ENCODE results near the gene CBFA2T2. TPM values are rescaled to one million over a fixed set of nuclear protein-coding genes. Genes with fewer than 3 reads are reported as not detected.

Gene CBFA2T2
- total RNA-seq, 1 experiment from 2014 or later, result 16.3 TPM

GRCh38 chr20:33477386-33478234, 12.3 kb upstream of the CBFA2T2 start:
- no peaks in the 10 kb centered on the region for H3K9me3 ChIP-seq (ENCODE audit: control insufficient read depth, insufficient read depth, low read depth, low read length)
- no peak for DNase-seq (ENCODE audit: low read depth, low spot score)
- POLR2A ChIA-PET, result interaction anchor here (0.6 kb wide), 2 partner anchors 11 to 1166 kb away, joined by 4 to 5 read pairs; no protein-coding TSS in a partner anchor
- H3K27me3 ChIP-seq (ENCODE audit: control insufficient read depth, insufficient read depth, low read length), result no peaks in the 10 kb centered on the region
- BruUV-seq (replicated peaks), result no TSS peak
- no peak for ATAC-seq
- no peak overlapping the region for H3K4me3 ChIP-seq (ENCODE audit: low read depth in 2 of 2, low read length in 2 of 2)
- no peak for TF ChIP-seq SIN3A (IDR thresholded peaks at IDR 0.05; ENCODE audit: borderline replicate concordance, insufficient read depth, low read depth, low read length)
- TF ChIP-seq CTCF (IDR thresholded peaks at IDR 0.05), result no peak
- TF ChIP-seq TCF7L2 (IDR thresholded peaks at IDR 0.05; ENCODE audit: low read depth, low read length), result no peak
- no peak for TF ChIP-seq POLR2AphosphoS5 (IDR thresholded peaks at IDR 0.05; ENCODE audit: low read depth, low read length)
- TF ChIP-seq REST (IDR thresholded peaks at IDR 0.05; ENCODE audit: insufficient read depth in 1 of 2, low read depth in 2 of 2, low read length in 1 of 2), result no peak
- CTCF ChIA-PET, result no interaction called here
- H3K4me1 ChIP-seq (ENCODE audit: control insufficient read depth, insufficient read depth, low read length), result no peaks in the 10 kb centered on the region
- in situ Hi-C loops (cut with HindIII; ENCODE audit: low pct_unique_long_range_greater_than_20kb, low sequenced_read_pairs) (no loop called here), intact Hi-C loops (cut with micrococcal nuclease; ENCODE audit: unreplicated experiment) (no loop called here)
- no peaks in the 10 kb centered on the region for H3K36me3 ChIP-seq (ENCODE audit: control insufficient read depth, insufficient read depth, low read length)
- no peak overlapping the region for H3K27ac ChIP-seq (ENCODE audit: low read length)

- TF ChIP-seq TCF7L2 (IDR thresholded peaks at IDR 0.05; ENCODE audit: low read depth, low read length), result no peak
- CTCF ChIA-PET, result no interaction called here
Observed at GRCh38 chr20:33480048-33480447, 9.8 kb upstream of the CBFA2T2 start.

GRCh38 chr20:33481431-33481941, 8.4 kb upstream of the CBFA2T2 start:
- no peaks in the 10 kb centered on the region for H3K9me3 ChIP-seq (ENCODE audit: control insufficient read depth, insufficient read depth, low read depth, low read length)
- no peak for DNase-seq (ENCODE audit: low read depth, low spot score)
- TF ChIP-seq TCF7L2 (IDR thresholded peaks at IDR 0.05; ENCODE audit: low read depth, low read length), result no peak
- TF ChIP-seq REST (IDR thresholded peaks at IDR 0.05; ENCODE audit: insufficient read depth in 1 of 2, low read depth in 2 of 2, low read length in 1 of 2), result no peak
- TF ChIP-seq CTCF (IDR thresholded peaks at IDR 0.05), result no peak
- TF ChIP-seq POLR2AphosphoS5 (IDR thresholded peaks at IDR 0.05; ENCODE audit: low read depth, low read length), result no peak
- no peak for TF ChIP-seq SIN3A (IDR thresholded peaks at IDR 0.05; ENCODE audit: borderline replicate concordance, insufficient read depth, low read depth, low read length)
- in situ Hi-C loops (cut with HindIII; ENCODE audit: low pct_unique_long_range_greater_than_20kb, low sequenced_read_pairs) (no loop called here), intact Hi-C loops (cut with micrococcal nuclease; ENCODE audit: unreplicated experiment) (no loop called here)
- no peaks in the 10 kb centered on the region for H3K4me1 ChIP-seq (ENCODE audit: control insufficient read depth, insufficient read depth, low read length)
- no peak for ATAC-seq
- POLR2A ChIA-PET, result no interaction called here
- CTCF ChIA-PET, result no interaction called here
- no peaks in the 10 kb centered on the region for H3K27me3 ChIP-seq (ENCODE audit: control insufficient read depth, insufficient read depth, low read length)
- H3K4me3 ChIP-seq (ENCODE audit: low read depth in 2 of 2, low read length in 2 of 2), result no peak overlapping the region
- H3K36me3 ChIP-seq (ENCODE audit: control insufficient read depth, insufficient read depth, low read length), result no peaks in the 10 kb centered on the region
- no TSS peak for BruUV-seq (replicated peaks)
- no peak overlapping the region for H3K27ac ChIP-seq (ENCODE audit: low read length)

More at GRCh38 chr20:33480048-33480447, 9.8 kb upstream of the CBFA2T2 start:
- DNase-seq (ENCODE audit: low read depth, low spot score), result no peak
- POLR2A ChIA-PET, result interaction anchor here (0.6 kb wide), 2 partner anchors 412 to 767 kb away, joined by 3 to 4 read pairs; no protein-coding TSS in a partner anchor
- H3K27ac ChIP-seq (ENCODE audit: low read length), result no peak overlapping the region
- no peaks in the 10 kb centered on the region for H3K36me3 ChIP-seq (ENCODE audit: control insufficient read depth, insufficient read depth, low read length)
- no peaks in the 10 kb centered on the region for H3K9me3 ChIP-seq (ENCODE audit: control insufficient read depth, insufficient read depth, low read depth, low read length)
- no peaks in the 10 kb centered on the region for H3K4me1 ChIP-seq (ENCODE audit: control insufficient read depth, insufficient read depth, low read length)
- intact Hi-C loops (cut with micrococcal nuclease; ENCODE audit: unreplicated experiment), result no loop called here
- H3K27me3 ChIP-seq (ENCODE audit: control insufficient read depth, insufficient read depth, low read length), result no peaks in the 10 kb centered on the region
- no TSS peak for BruUV-seq (replicated peaks)
- in situ Hi-C loops (cut with HindIII; ENCODE audit: low pct_unique_long_range_greater_than_20kb, low sequenced_read_pairs), result no loop called here
- ATAC-seq, result no peak
- no peak overlapping the region for H3K4me3 ChIP-seq (ENCODE audit: low read depth in 2 of 2, low read length in 2 of 2)

Data from Panc1 (cell line).